NCI-H2081 treated with DMSO at 0.1 percent for 48 hours (cell line): ENCODE measurements around the gene TMEM132D.

Experiments
- DNase-seq: peaks from one replicate; lab custom pipeline; 2025; lab: John Stamatoyannopoulos, UW

The TMEM132D gene

GRCh38 chr12:129434790-129435189, 469.0 kb downstream of the TMEM132D start:
- DNase-seq: no peak

GRCh38 chr12:129428240-129428936, 475.4 kb downstream of the TMEM132D start:
- no peak for DNase-seq

- DNase-seq: no peak
Observed at GRCh38 chr12:129423041-129423580, 480.7 kb downstream of the TMEM132D start.

- DNase-seq: no peak
Observed at GRCh38 chr12:129413295-129413694, 490.5 kb downstream of the TMEM132D start.

GRCh38 chr12:129409281-129409680, 494.5 kb downstream of the TMEM132D start:
- no peak for DNase-seq

GRCh38 chr12:129404556-129404955, 499.3 kb downstream of the TMEM132D start:
- DNase-seq: no peak

- no peak for DNase-seq
Observed at GRCh38 chr12:129401572-129401971, 502.3 kb downstream of the TMEM132D start.

GRCh38 chr12:129394177-129394825, 509.5 kb downstream of the TMEM132D start:
- DNase-seq: no peak

GRCh38 chr12:129393357-129393937, 510.4 kb downstream of the TMEM132D start:
- DNase-seq: no peak

- no peak for DNase-seq
Observed at GRCh38 chr12:129385637-129385990, 518.2 kb downstream of the TMEM132D start.

- no peak for DNase-seq
Observed at GRCh38 chr12:129383956-129384355, 519.9 kb downstream of the TMEM132D start.

GRCh38 chr12:129381715-129382114, 522.1 kb downstream of the TMEM132D start:
- no peak for DNase-seq

GRCh38 chr12:129379076-129379804, 524.6 kb downstream of the TMEM132D start:
- no peak for DNase-seq

- DNase-seq: no peak
Observed at GRCh38 chr12:129378496-129378895, 525.3 kb downstream of the TMEM132D start.

GRCh38 chr12:129373746-129374145, 530.1 kb downstream of the TMEM132D start:
- no peak for DNase-seq

GRCh38 chr12:129372876-129373275, 530.9 kb downstream of the TMEM132D start:
- no peak for DNase-seq

GRCh38 chr12:129372348-129372747, 531.5 kb downstream of the TMEM132D start:
- DNase-seq: no peak

GRCh38 chr12:129371268-129371667, 532.6 kb downstream of the TMEM132D start:
- DNase-seq: no peak

GRCh38 chr12:129366656-129367055, 537.2 kb downstream of the TMEM132D start:
- no peak for DNase-seq

- DNase-seq: no peak
Observed at GRCh38 chr12:129363041-129363440, 540.8 kb downstream of the TMEM132D start.

GRCh38 chr12:129357233-129357632, 546.6 kb downstream of the TMEM132D start:
- no peak for DNase-seq

GRCh38 chr12:129351481-129351880, 552.3 kb downstream of the TMEM132D start:
- DNase-seq: no peak
